Glutamatergic neuron (in vitro differentiated cells): ENCODE data around the gene APOM. TPM values are rescaled to one million over a fixed set of nuclear protein-coding genes. Genes with fewer than 3 reads are reported as not detected.

ENCODE experiments used
- DNase-seq: peaks from one replicate; pipeline ENCODE4 v3.0.0; 2022
- H3K27ac Mint-ChIP-seq: one replicate; pipeline ENCODE4 v1.8.0; 2020; ENCODE audit warnings: mild to moderate bottlenecking, mixed read lengths, inconsistent platforms; ENCODE audit not compliant: unreplicated experiment
- H3K27me3 Mint-ChIP-seq: one replicate; pipeline ENCODE4 v1.8.0; 2020; ENCODE audit warnings: mild to moderate bottlenecking, moderate library complexity, mixed read lengths, inconsistent platforms; ENCODE audit not compliant: unreplicated experiment
- H3K36me3 Mint-ChIP-seq: one replicate; pipeline ENCODE4 v1.8.0; 2020; ENCODE audit warnings: mild to moderate bottlenecking, mixed read lengths, inconsistent platforms; ENCODE audit not compliant: unreplicated experiment
- H3K4me1 Mint-ChIP-seq: one replicate; pipeline ENCODE4 v1.8.0; 2020; ENCODE audit warnings: mild to moderate bottlenecking, low read depth, mixed read lengths, inconsistent platforms; ENCODE audit not compliant: unreplicated experiment
- H3K4me3 Mint-ChIP-seq: one replicate; pipeline ENCODE4 v1.8.0; 2020; ENCODE audit warnings: mild to moderate bottlenecking, mixed read lengths, inconsistent platforms; ENCODE audit not compliant: unreplicated experiment
- H3K9me3 Mint-ChIP-seq: one replicate; pipeline ENCODE4 v1.8.0; 2020; ENCODE audit warnings: mild to moderate bottlenecking, moderate library complexity, mixed read lengths, inconsistent platforms; ENCODE audit not compliant: unreplicated experiment
- total RNA-seq: library from RNA; stranded (reverse); fragmentation: NEBNext Ultra II Directional; extraction: Animal tissue kit (Norgen Biotek cat#: 25700); gene quantifications from one replicate; pipeline ENCODE4 v1.2.1, GENCODE V29; 2021; ENCODE audit not compliant: unreplicated experiment
- TF ChIP-seq, protein P1 (sequence below): fragments of 200-600 bp; sonication (generic); IDR thresholded peaks from one replicate; pipeline ENCODE4 v1.5.0; 2021; ENCODE audit not compliant: partially characterized antibody, unreplicated experiment

Gene APOM
- total RNA-seq, 1 donor from 2014 or later: 1.5 TPM

- Mint-ChIP-seq H3K9me3 (peaks cover 11% of the 10 kb centered on the region), H3K36me3 (no peaks in the 10 kb centered on the region), H3K4me1 (peaks cover 23% of the 10 kb centered on the region), H3K27ac (peak overlapping the region; percentile 99), H3K4me3 (peak overlapping the region; percentile 97), H3K27me3 (peaks cover 15% of the 10 kb centered on the region)
- TF ChIP-seq, protein P1, sequence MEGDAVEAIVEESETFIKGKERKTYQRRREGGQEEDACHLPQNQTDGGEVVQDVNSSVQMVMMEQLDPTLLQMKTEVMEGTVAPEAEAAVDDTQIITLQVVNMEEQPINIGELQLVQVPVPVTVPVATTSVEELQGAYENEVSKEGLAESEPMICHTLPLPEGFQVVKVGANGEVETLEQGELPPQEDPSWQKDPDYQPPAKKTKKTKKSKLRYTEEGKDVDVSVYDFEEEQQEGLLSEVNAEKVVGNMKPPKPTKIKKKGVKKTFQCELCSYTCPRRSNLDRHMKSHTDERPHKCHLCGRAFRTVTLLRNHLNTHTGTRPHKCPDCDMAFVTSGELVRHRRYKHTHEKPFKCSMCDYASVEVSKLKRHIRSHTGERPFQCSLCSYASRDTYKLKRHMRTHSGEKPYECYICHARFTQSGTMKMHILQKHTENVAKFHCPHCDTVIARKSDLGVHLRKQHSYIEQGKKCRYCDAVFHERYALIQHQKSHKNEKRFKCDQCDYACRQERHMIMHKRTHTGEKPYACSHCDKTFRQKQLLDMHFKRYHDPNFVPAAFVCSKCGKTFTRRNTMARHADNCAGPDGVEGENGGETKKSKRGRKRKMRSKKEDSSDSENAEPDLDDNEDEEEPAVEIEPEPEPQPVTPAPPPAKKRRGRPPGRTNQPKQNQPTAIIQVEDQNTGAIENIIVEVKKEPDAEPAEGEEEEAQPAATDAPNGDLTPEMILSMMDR: no peak
- DNase-seq: peak; percentile 63
These were observed 8.5 kb downstream of the APOM start for GRCh38 chr6:31663961-31664789.

DNA sequence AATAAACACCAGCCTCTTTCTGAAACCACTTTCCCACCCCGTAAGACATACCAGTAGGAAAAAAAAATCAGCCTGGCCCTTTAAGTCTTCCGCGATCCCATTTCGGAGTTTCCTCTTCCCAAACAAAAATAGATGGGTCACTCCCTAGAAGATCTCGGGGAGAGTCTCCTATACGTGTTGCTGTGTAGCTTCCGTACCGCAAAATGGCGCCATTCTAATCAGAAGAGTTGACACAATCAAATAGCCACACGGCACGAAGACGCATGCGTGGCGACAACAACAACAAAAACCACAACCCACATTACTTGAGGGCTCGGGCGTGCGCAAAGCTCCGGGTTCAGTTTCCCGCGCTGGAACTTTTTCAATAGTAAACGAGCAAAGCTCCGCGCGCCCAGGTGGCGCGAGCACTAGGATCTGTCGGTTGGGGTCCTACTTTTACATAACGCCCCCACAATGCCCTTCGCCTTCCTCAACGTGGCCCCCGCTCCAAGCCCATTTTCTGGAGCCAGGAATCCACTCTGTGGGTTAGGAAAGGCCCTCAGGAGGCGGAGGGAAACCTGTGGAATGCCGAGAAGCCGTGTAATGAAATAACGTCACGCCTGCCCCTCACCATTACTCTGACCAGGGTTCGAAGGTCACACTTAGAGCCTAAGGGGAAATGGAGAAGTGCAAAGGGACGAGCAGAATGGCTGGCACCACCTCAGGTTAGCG lies 9.3 kb downstream of the APOM start, which contains the start of gene GPANK1:
Gene GPANK1, minus strand, starts transcription at position 208 of the 711 bp plus-strand sequence. CDS start 519 bp downstream, outside the sequence.
- TF ChIP-seq, protein P1: no peak
- Mint-ChIP-seq H3K27ac (peak within 1 kb of the TSS; percentile 99), H3K36me3 (no peaks in the 10 kb centered on the region), H3K4me3 (peak within 1 kb of the TSS; percentile 97), H3K9me3 (peaks cover 11% of the 10 kb centered on the region), H3K27me3 (peaks cover 15% of the 10 kb centered on the region), H3K4me1 (peaks cover 19% of the 10 kb centered on the region)
- peak; percentile 73 for DNase-seq

DNA sequence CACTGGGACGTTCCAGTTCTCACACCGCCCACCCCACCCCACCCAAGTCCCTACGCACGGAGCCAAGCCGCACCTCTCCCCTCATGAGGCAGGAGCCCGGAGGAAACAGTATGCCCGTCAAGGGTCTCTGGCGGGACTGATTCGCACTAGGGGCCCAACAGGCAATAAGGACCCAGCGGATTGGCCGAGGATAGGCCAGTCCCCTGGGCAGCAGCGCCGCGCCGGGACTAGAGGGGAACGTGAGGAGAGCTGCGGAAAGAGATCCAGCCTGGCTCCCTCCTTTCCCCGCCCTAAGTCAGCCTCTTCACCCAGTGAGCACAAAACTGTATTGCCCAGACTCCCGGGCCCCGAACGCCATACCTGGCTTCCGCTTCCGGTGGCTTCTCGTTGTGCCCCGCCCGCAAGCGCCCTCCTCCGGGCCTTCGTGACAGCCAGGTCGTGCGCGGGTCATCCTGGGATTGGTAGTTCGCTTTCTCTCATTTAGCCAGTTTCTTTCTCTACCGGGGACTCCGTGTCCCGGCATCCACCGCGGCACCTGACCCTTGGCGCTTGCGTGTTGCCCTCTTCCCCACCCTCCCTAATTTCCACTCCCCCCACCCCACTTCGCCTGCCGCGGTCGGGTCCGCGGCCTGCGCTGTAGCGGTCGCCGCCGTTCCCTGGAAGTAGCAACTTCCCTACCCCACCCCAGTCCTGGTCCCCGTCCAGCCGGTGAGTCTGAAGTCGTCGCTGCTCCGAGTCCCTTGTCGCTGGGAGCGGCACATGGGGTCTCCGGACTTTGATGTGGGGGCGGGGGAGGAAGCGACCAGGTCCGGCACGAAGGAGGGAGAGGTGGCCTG lies 10.0 kb downstream of the APOM start, which contains the start of gene CSNK2B:
Gene CSNK2B, plus strand, starts transcription at position 580 of the 836 bp plus-strand sequence. CDS start 752 bp downstream, outside the sequence.
- TF ChIP-seq, protein P1: no peak
- Mint-ChIP-seq H3K4me3 (peak within 1 kb of the TSS; percentile 97), H3K9me3 (peaks cover 11% of the 10 kb centered on the region), H3K36me3 (no peaks in the 10 kb centered on the region), H3K4me1 (peaks cover 19% of the 10 kb centered on the region), H3K27me3 (peaks cover 15% of the 10 kb centered on the region), H3K27ac (peak within 1 kb of the TSS; percentile 99)
- DNase-seq: peak; percentile 97

- Mint-ChIP-seq H3K9me3 (peaks cover 11% of the 10 kb centered on the region), H3K36me3 (no peaks in the 10 kb centered on the region)
- TF ChIP-seq, protein P1: no peak
These were observed 10.8 kb downstream of the APOM start for GRCh38 chr6:31666337-31666965.

More at GRCh38 chr6:31666337-31666965, 10.8 kb downstream of the APOM start:
- Mint-ChIP-seq H3K27me3 (peaks cover 12% of the 10 kb centered on the region), H3K4me3 (peak overlapping the region; percentile 97), H3K27ac (peak overlapping the region; percentile 87), H3K4me1 (peaks cover 16% of the 10 kb centered on the region)
- DNase-seq: no peak
